ENCODE results near the gene ELOVL5.

The ELOVL5 gene

DNA sequence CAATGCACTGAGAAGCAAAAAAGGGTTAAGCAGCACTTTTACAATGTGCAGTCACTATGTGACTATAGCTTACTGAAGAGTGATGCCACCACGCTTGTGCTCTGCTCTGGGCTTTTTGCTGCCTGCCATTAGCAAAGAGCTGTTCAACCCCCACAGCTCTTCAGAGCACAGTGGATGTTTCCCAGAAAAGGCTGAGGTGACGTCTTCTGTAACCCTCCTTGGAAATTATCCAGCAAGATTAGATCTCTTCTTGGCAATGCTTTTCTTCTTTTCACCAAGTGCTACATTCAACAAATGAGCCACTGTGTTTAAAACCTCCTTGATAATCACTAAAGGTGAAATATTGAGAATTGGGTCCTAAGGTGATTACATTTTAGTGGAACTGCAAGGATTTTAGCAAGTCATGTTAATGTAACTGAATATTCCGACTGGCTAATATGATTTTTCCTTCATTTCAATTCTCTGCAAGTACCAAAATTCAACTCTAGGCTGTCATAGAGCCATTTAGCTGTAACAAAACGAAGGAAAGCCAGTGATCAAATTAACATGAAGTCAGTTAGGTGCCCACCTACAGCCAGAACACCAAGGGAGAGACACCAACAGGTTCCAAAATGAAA is 34.9 kb downstream of the ELOVL5 start:
- ChIA-PET POLR2A (interaction anchor here (1.4 kb wide), 1 partner anchor 8 kb away, joined by 3 read pairs; no protein-coding TSS in a partner anchor), CTCF (interaction anchor here (1.2 kb wide), 1 partner anchor 11 kb away, joined by 4 read pairs; no protein-coding TSS in a partner anchor)
- DNase-seq (ENCODE audit: extremely low spot score), result peak; percentile 23
- no peak for TF ChIP-seq ELF4 (IDR thresholded peaks at IDR 0.05)
- TF ChIP-seq HDGF (IDR thresholded peaks at IDR 0.05; ENCODE audit: borderline replicate concordance), result no peak
- no peak for TF ChIP-seq ARNT (IDR thresholded peaks at IDR 0.05)
- no peak for TF ChIP-seq LEF1 (IDR thresholded peaks at IDR 0.05; ENCODE audit: borderline replicate concordance)
- no peak for TF ChIP-seq L3MBTL2 (conservative IDR thresholded peaks at IDR 0.05)
- no peak for TF ChIP-seq FOXK2 (IDR thresholded peaks at IDR 0.05)
- no peak for TF ChIP-seq BHLHE40 (IDR thresholded peaks at IDR 0.05; ENCODE audit: borderline replicate concordance)
- no peak for TF ChIP-seq FOXM1 (IDR thresholded peaks at IDR 0.05; ENCODE audit: borderline replicate concordance)
- TF ChIP-seq CTBP1 (IDR thresholded peaks at IDR 0.05; ENCODE audit: borderline replicate concordance), result no peak
- TF ChIP-seq FOXA1 (IDR thresholded peaks at IDR 0.05), result no peak
- no peak for TF ChIP-seq SUZ12 (IDR thresholded peaks at IDR 0.05)
- no peak for TF ChIP-seq NFRKB (IDR thresholded peaks at IDR 0.05)
- TF ChIP-seq TARDBP (IDR thresholded peaks at IDR 0.05), result no peak
- TF ChIP-seq SP1 (IDR thresholded peaks at IDR 0.05), result no peak
- TF ChIP-seq PKNOX1 (IDR thresholded peaks at IDR 0.05), result no peak
- no peak for TF ChIP-seq ZNF384 (IDR thresholded peaks at IDR 0.05)

DNA sequence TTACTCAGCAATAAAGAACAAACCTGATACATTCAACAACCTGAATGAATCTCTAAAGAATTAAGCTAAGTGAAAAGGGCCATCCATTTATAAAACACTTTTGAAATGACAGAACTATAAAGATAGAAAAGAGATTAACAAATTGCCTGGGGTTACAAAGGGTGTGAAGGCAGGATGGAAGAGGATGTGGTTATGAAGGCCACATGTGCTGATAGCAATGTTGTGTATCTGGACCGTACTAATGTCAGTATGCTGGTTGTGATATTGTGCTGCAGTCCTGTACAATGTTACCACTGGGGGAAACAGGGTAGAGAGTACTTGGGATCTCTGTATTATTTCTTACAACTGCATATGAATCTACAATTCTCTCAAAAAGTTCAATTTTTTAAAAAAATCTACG is 36.4 kb downstream of the ELOVL5 start:
- DNase-seq (ENCODE audit: extremely low spot score), result no peak
- TF ChIP-seq FOXK2 (IDR thresholded peaks at IDR 0.05) (no peak), NFRKB (IDR thresholded peaks at IDR 0.05) (no peak), HDGF (IDR thresholded peaks at IDR 0.05; ENCODE audit: borderline replicate concordance) (no peak), LEF1 (IDR thresholded peaks at IDR 0.05; ENCODE audit: borderline replicate concordance) (no peak), FOXM1 (IDR thresholded peaks at IDR 0.05; ENCODE audit: borderline replicate concordance) (no peak), SUZ12 (IDR thresholded peaks at IDR 0.05) (no peak), ARNT (IDR thresholded peaks at IDR 0.05) (no peak), L3MBTL2 (conservative IDR thresholded peaks at IDR 0.05) (no peak), BHLHE40 (IDR thresholded peaks at IDR 0.05; ENCODE audit: borderline replicate concordance) (no peak), CTBP1 (IDR thresholded peaks at IDR 0.05; ENCODE audit: borderline replicate concordance) (no peak), ELF4 (IDR thresholded peaks at IDR 0.05) (no peak), TARDBP (IDR thresholded peaks at IDR 0.05) (no peak), PKNOX1 (IDR thresholded peaks at IDR 0.05) (no peak), ZNF384 (IDR thresholded peaks at IDR 0.05) (no peak), SP1 (IDR thresholded peaks at IDR 0.05) (no peak), FOXA1 (IDR thresholded peaks at IDR 0.05) (no peak)
- POLR2A ChIA-PET, result no interaction called here
- CTCF ChIA-PET, result no interaction called here

- ChIA-PET POLR2A (no interaction called here), CTCF (no interaction called here)
- no peak for DNase-seq (ENCODE audit: extremely low spot score)
- TF ChIP-seq FOXM1 (IDR thresholded peaks at IDR 0.05; ENCODE audit: borderline replicate concordance) (no peak), SP1 (IDR thresholded peaks at IDR 0.05) (no peak), FOXA1 (IDR thresholded peaks at IDR 0.05) (no peak), LEF1 (IDR thresholded peaks at IDR 0.05; ENCODE audit: borderline replicate concordance) (no peak), ELF4 (IDR thresholded peaks at IDR 0.05) (no peak), L3MBTL2 (conservative IDR thresholded peaks at IDR 0.05) (no peak), HDGF (IDR thresholded peaks at IDR 0.05; ENCODE audit: borderline replicate concordance) (no peak), SUZ12 (IDR thresholded peaks at IDR 0.05) (no peak), TARDBP (IDR thresholded peaks at IDR 0.05) (no peak), ARNT (IDR thresholded peaks at IDR 0.05) (no peak), ZNF384 (IDR thresholded peaks at IDR 0.05) (no peak), CTBP1 (IDR thresholded peaks at IDR 0.05; ENCODE audit: borderline replicate concordance) (no peak), NFRKB (IDR thresholded peaks at IDR 0.05) (no peak)
Measured at GRCh38 chr6:53311586-53311935, 37.2 kb downstream of the ELOVL5 start.

- no peak for TF ChIP-seq SP1 (IDR thresholded peaks at IDR 0.05)
- ChIA-PET POLR2A (no interaction called here), CTCF (no interaction called here)
- DNase-seq (ENCODE audit: extremely low spot score), result no peak
Measured at GRCh38 chr6:53310771-53311585, 37.8 kb downstream of the ELOVL5 start.

DNA sequence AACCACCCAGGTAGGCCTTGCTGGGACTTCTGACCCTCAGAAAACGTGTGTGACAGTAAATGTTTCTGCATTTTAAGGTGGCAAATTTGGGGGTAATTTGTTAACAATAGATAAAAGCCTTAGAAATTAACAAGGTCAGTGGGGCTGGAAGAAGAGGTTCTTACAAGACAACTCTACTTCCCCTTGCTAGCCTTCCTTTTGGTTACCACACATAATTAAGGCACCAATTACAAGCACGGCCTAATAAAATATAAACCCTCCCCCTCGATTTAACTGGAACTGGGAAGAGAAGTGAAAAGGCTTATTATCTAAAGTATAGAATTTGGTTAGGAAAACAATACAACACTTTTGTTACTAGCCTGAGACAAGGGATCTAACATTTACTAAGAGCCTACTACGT is 38.8 kb downstream of the ELOVL5 start:
- POLR2A ChIA-PET, result no interaction called here
- DNase-seq (ENCODE audit: extremely low spot score), result no peak
- CTCF ChIA-PET, result no interaction called here
- TF ChIP-seq CTBP1 (IDR thresholded peaks at IDR 0.05; ENCODE audit: borderline replicate concordance) (no peak), ELF4 (IDR thresholded peaks at IDR 0.05) (no peak), LEF1 (IDR thresholded peaks at IDR 0.05; ENCODE audit: borderline replicate concordance) (no peak), BHLHE40 (IDR thresholded peaks at IDR 0.05; ENCODE audit: borderline replicate concordance) (no peak), SP1 (IDR thresholded peaks at IDR 0.05) (no peak), NFRKB (IDR thresholded peaks at IDR 0.05) (no peak), PKNOX1 (IDR thresholded peaks at IDR 0.05) (no peak), L3MBTL2 (conservative IDR thresholded peaks at IDR 0.05) (no peak), TARDBP (IDR thresholded peaks at IDR 0.05) (no peak), ZNF384 (IDR thresholded peaks at IDR 0.05) (no peak), FOXA1 (IDR thresholded peaks at IDR 0.05) (no peak), FOXM1 (IDR thresholded peaks at IDR 0.05; ENCODE audit: borderline replicate concordance) (no peak), ARNT (IDR thresholded peaks at IDR 0.05) (no peak), SUZ12 (IDR thresholded peaks at IDR 0.05) (no peak), FOXK2 (IDR thresholded peaks at IDR 0.05) (no peak)

Data from HEK293T (cell line).